ENCODE data around the gene OTOP2.
"Not testable (repeated sequence)": the region's sequence is repeated elsewhere in the genome, so short reads cannot be mapped to it uniquely, and the experiment has no call there.

The OTOP2 gene

GRCh38 chr17:74901353-74902135, 22.5 kb upstream of the OTOP2 start:
- DNase-seq = no peak

DNA sequence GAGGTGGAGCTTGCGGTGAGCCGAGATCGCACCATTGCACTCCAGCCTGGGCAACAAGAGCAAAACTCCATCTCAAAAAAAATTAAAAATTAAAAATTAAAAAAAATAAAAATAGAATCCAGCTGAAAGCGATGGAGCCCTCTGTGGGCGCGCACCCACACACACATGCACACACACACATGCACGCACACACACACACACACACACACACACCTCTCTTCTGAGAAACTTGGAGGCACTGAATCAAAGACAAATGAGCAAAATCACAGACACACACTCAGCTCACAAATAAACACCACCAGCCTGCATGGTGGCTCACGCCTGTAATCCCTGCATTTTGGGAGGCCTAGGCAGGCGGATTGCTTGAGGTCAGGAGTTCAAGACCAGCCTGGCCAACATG, 21.0 kb upstream of the OTOP2 start:
- DNase-seq = no peak

- no peak for DNase-seq
Observed at GRCh38 chr17:74903671-74904070, 20.4 kb upstream of the OTOP2 start.

DNA sequence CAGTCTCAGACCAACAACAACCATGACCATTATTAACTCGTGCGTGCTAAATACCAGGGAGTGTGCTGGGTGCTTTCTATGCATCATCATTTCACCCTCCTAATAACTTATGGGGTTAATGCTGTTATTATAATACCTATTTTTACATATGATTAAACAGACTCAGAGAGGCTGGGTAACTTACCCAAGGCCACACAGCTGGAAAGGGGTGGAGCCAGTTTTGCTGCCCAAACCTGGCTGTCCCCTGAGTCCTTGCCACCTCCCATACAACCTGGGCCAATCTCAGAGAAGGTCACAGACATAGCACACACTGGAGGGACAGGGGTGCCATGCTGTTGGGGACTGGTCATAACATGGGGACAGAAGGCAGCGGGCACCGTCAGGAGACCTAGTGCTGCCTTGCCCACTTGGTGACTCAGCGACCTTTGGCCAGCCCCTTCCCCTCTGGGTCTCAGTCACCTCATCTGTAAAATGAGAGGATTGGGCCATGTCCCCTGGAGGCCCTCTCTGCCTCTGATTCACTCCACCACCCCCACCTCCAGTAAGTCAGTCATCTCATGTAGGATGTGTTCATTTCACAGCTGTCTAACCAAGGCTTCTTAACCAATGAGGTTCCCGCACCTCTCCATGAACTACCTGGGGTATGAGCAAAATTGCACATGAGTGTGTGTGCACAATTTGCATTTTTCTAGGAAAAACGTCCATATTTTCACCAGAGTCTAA, 19.2 kb upstream of the OTOP2 start:
- DNase-seq = no peak

DNA sequence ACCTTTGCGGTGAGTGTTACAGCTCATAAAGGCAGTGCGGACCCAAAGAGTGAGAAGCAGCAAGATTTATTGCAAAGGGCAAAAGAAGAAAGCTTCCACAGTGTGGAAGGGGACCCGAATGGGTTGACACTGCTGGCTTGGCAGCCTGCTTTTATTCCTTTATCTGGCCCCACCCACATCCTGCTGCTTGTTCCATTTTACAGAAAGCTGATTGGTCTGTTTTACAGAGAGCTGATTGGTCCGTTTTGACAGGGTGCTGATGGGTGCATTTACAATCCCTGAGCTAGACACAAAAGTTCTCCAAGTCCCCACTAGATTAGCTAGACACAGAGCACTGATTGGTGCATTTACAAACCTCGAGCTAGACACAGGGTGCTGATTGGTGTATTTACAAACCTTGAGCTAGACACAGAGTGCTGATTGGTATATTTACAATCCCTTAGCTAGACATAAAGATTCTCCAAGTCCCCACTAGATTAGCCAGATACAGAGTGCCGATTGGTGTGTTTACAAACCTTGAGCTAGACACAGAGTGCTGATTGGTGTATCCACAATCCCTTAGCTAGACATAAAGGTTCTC, 17.8 kb upstream of the OTOP2 start:
- DNase-seq = not testable (repeated sequence)

DNA sequence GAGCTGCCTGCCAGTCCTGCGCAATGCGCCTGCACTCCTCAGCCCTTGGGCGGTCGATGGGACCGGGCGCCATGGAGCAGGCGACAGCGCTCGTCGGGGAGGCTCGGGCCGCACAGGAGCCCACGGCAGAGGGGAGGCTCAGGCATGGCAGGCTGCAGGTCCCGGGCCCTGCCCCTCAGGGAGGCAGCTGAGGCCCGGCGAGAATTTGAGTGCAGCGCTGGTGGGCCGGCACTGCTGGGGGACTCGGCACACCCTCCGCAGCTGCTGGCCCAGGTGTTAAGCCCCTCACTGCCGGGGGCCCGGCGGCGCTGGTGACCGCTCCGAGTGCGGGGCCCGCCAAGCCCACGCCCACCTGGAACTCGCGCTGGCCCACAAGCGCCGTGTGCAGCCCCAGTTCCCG, 17.1 kb upstream of the OTOP2 start:
- no peak for DNase-seq

DNA sequence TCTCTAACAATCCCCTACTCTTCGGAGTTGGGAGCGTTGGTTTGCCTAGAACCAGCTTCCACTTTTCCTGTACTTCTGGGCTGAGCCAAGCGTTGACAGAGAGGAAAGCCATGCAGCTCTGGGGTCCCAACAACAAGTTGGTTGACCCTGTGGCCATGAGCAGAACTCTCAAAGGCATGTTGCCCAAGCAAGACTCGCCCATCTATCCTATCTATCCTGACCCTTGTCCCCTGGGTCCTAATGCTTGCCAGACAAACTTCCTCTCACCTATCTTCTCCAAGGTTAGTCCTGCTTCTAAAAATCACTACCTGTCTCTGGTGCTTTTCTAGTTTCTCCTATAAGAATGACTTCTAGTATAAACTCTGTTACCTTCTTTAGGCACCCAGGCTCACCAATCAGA, 15.0 kb upstream of the OTOP2 start:
- not testable (repeated sequence) for DNase-seq

- DNase-seq = not testable (repeated sequence)
Observed at GRCh38 chr17:74911423-74911822, 12.7 kb upstream of the OTOP2 start.

DNA sequence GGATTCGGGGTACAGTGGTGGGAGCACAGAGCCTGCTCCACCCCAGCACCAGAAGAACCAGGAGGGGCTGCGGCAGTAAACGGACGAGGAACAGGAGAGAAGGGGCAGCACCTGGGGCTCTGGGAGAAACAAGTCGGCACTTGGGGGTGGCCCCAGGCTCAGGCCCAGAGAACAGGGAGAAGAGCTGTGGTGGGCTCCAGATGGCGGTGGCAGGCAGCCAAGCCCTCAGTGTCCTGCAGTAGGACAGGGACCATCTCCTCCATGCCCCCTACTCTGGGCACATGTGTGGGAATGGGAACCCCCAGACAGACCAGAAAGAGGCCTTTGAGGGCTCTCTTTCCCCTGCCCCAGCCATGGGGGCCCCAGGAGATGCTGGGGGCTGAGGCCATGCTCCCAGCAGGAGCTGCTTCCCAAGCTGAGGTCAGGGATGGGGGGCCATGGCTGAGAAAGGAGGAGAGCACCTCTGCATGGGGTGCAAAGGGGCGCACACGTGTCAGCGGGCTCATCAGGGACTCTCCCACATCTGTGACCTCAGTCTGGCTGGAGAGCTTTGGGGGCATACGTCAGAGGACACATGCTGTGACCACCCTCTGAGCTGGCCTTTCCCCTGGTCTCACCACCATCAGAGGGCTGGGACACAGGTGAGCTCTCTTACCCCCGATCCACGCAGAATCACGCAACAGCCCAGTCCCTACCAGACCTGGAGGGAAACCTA, 7.8 kb upstream of the OTOP2 start:
- DNase-seq = no peak

- no peak for DNase-seq
Observed at GRCh38 chr17:74916851-74917199, 7.2 kb upstream of the OTOP2 start.

- DNase-seq = no peak
Observed at GRCh38 chr17:74917430-74917829, 6.6 kb upstream of the OTOP2 start.

GRCh38 chr17:74918906-74919305, 5.2 kb upstream of the OTOP2 start:
- DNase-seq = no peak

DNA sequence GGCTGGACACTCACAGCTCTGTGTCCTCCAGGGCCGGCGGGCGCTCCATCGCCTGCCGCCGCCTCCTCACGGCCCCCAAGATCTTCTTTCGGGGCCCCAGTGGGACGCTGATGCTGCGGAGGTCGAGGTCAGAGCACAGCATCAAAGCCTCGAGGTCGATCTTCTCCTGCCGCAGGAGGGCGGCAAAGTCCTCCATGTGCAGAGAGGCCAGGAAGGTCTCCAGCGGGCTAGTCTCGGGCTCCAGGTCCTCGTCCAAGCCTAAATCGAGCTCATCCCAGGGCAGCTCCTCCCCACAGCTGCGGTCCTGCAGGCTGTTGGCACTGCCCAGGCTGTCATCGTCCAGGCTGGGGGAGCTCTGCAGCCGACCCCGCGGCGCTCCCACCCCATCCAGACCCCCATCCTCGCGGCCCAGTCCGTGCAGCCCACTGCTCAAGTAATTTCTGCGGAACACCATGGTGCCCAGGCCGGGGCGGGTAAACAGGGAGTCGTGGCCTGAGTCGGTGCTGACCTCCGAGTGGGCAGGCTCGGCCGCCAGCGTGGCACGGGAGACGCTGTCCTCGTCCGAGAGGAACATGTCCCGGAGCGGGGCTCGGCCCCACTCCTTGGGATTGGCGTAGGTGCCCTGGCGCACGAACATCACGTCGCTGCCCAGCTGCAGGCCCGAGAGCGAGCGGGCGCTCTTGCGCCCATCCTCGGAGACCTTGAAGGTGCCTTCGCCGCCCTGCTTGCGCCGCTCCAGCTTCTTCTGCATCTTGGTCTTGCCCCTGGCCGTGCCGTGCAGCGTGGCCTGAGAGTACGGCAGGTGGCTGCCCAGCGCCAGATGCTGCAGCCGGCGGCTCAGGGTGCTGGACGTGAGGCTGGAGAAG, 4.4 kb upstream of the OTOP2 start:
- no peak for DNase-seq

DNA sequence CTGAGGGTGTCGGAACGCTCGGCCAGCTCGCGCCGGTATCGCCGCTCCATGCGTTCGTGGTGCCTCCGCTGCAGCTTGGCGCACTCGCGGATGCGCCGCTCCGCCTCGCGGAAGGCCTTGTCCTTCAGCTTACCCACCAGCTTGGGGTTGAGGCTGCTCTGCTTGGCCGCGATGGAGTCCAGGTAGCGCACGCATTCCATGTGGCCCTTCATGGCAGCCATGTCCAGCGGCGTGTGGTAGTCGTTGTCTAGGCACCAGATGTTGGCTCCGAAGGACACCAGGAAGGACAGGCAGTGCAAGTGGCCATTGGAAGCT, 3.8 kb upstream of the OTOP2 start:
- no peak for DNase-seq

GRCh38 chr17:74920642-74921025, 3.4 kb upstream of the OTOP2 start:
- DNase-seq = no peak

- no peak for DNase-seq
Observed at GRCh38 chr17:74921026-74921681, 2.9 kb upstream of the OTOP2 start.

GRCh38 chr17:74921769-74922168, 2.3 kb upstream of the OTOP2 start:
- DNase-seq = no peak

DNA sequence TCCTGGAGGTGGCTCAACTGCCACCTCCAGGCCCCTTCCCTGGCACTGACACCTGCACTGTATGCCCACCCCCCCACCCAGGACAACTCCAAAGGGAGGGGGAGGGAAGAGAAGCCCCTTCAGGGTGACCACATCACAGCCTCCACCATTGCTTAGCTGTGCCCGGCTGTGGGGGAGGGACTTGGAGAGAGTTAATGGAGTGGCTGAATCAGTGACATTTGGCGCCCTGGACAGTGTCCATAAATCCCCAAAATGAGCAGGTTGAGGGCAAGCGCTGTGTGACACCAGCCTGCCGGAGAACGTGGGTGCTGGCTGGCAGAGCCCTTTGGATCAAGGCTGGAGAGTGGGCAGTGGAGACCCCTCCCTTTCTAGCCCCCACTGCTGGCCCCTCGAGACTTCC, 1.9 kb upstream of the OTOP2 start:
- no peak for DNase-seq

GRCh38 chr17:74922694-74923537, 1.2 kb upstream of the OTOP2 start, which contains the start of gene USH1G:
Gene USH1G, minus strand, starts transcription at chr17:74923255. Its CDS starts 182 bp downstream, at chr17:74923073.
- DNase-seq = no peak

DNA sequence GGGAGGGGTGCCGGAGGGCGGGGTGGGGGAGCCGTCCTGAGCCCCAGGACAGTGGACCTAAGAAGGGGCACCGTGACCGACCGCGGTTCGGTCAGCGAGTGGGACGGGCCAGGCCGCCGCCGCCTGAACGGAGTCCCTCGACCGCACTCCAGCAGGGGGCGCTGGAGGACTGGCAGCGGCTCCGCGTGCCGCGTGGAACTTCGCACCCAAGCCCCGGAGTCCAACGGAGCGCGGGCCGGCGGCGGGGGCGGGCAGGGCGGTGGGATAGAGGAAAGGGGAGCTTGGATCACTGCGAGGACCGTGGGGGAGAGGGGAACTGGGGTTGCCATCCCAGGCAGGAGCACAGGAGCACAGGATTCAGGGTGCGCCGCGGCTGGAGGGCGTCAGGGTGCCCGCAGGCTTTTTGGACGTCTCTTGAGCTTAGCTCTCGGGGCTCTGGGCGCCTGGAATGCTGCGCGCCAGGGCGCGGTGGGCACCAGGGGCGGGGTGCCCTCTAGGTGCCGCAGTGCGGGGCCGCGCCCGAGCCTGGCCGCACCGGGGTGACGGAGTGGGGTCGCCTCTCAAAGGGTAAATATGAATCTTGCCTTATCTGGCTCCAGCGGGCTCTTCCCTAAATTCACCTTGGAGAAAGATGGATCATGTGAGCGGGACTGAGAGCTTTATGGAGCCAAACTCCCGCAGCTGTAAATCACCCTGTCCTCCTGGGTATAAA, 379 bp upstream of the OTOP2 start:
- DNase-seq = no peak

- no peak for DNase-seq
Observed at GRCh38 chr17:74925242-74925641, 1.2 kb downstream of the OTOP2 start.
